HCT116 (cell line): Measurements from ENCODE around the gene IPO11.

Experiments
- SRF ChIP-seq: IDR thresholded peaks from 2 replicates; pipeline ENCODE4 v1.6.1; 2012; ENCODE audit warnings: low read depth
- ZBTB33 ChIP-seq: IDR thresholded peaks from 2 replicates; pipeline ENCODE4 v1.6.1; 2011; ENCODE audit warnings: mild to moderate bottlenecking, low read length, moderate library complexity; ENCODE audit not compliant: insufficient replicate concordance; ENCODE audit errors: extremely low read depth
- TF ChIP-seq, protein P1 (sequence below), 3 experiments: fragments of 200-600 bp in 1 of 3; sonication (generic) in 1 of 3; IDR thresholded peaks in 2 of 3; conservative IDR thresholded peaks in 1 of 3; 2 replicates each; pipeline ENCODE4 v1.5.1; 2012 to 2017; ENCODE audit warnings: low read depth in 2 of 3, low read length in 2 of 3, antibody characterized with exemption in 1 of 3, borderline replicate concordance in 1 of 3, control low read depth in 1 of 3, mild to moderate bottlenecking in 1 of 3, mixed read lengths in 1 of 3, mixed run types in 1 of 3, moderate library complexity in 1 of 3; ENCODE audit not compliant: insufficient read depth in 1 of 3

- TF ChIP-seq SRF (no peak), ZBTB33 (no peak)
- TF ChIP-seq, protein P1, sequence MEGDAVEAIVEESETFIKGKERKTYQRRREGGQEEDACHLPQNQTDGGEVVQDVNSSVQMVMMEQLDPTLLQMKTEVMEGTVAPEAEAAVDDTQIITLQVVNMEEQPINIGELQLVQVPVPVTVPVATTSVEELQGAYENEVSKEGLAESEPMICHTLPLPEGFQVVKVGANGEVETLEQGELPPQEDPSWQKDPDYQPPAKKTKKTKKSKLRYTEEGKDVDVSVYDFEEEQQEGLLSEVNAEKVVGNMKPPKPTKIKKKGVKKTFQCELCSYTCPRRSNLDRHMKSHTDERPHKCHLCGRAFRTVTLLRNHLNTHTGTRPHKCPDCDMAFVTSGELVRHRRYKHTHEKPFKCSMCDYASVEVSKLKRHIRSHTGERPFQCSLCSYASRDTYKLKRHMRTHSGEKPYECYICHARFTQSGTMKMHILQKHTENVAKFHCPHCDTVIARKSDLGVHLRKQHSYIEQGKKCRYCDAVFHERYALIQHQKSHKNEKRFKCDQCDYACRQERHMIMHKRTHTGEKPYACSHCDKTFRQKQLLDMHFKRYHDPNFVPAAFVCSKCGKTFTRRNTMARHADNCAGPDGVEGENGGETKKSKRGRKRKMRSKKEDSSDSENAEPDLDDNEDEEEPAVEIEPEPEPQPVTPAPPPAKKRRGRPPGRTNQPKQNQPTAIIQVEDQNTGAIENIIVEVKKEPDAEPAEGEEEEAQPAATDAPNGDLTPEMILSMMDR (IDR thresholded peaks at IDR 0.05 in 2 of 3, conservative IDR thresholded peaks at IDR 0.05 in 1 of 3; ENCODE audit: borderline replicate concordance in 1 of 3, insufficient read depth in 1 of 3, low read depth in 2 of 3, low read length in 2 of 3): no peak
These were observed 220.7 kb downstream of the IPO11 start for GRCh38 chr5:62633243-62633642.
